ENCODE measurements around the gene CLEC4M. TPM values are rescaled to one million over a fixed set of nuclear protein-coding genes. Genes with fewer than 3 reads are reported as not detected.
A peak's percentile ranks its signal among the peaks of the same experiment; 100 is the strongest.

Gene CLEC4M
- total and polyA plus RNA-seq, 2 donors (not counting 1 experiment from before 2014, with no cell fraction given) = not detected

DNA sequence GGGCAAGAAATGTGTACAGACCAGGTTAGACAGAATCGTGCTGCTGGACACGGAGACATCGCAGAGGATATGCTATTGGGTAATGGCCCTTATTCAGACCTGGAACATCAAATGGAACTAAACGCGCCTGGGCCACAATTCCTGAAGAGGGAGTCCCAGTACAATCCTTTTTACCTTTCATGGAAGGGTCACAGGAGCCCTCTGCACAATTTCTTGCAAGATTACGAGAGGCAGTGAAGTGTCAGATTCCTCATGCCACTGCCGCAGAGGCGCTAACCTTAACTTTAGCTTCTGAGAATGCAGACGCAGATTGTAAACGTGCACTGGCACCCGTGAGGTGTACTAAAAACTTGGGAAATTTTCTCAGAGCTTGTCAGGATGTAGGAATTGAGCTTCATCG is 18.1 kb downstream of the CLEC4M start:
- no peak overlapping the region for H3K4me2 ChIP-seq (ENCODE audit: extremely low read depth, insufficient read depth, low read length)
- DNase-seq (ENCODE audit: low read depth in 2 of 2) = no peak
- TF ChIP-seq, protein P1, sequence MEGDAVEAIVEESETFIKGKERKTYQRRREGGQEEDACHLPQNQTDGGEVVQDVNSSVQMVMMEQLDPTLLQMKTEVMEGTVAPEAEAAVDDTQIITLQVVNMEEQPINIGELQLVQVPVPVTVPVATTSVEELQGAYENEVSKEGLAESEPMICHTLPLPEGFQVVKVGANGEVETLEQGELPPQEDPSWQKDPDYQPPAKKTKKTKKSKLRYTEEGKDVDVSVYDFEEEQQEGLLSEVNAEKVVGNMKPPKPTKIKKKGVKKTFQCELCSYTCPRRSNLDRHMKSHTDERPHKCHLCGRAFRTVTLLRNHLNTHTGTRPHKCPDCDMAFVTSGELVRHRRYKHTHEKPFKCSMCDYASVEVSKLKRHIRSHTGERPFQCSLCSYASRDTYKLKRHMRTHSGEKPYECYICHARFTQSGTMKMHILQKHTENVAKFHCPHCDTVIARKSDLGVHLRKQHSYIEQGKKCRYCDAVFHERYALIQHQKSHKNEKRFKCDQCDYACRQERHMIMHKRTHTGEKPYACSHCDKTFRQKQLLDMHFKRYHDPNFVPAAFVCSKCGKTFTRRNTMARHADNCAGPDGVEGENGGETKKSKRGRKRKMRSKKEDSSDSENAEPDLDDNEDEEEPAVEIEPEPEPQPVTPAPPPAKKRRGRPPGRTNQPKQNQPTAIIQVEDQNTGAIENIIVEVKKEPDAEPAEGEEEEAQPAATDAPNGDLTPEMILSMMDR (conservative IDR thresholded peaks at IDR 0.05 in 1 of 2, IDR thresholded peaks at IDR 0.05 in 1 of 2; ENCODE audit: low read depth in 1 of 2, low read length in 2 of 2) = no peak
- no peak for TF ChIP-seq EZH2 (IDR thresholded peaks at IDR 0.05; ENCODE audit: low read length, missing control alignments)

DNA sequence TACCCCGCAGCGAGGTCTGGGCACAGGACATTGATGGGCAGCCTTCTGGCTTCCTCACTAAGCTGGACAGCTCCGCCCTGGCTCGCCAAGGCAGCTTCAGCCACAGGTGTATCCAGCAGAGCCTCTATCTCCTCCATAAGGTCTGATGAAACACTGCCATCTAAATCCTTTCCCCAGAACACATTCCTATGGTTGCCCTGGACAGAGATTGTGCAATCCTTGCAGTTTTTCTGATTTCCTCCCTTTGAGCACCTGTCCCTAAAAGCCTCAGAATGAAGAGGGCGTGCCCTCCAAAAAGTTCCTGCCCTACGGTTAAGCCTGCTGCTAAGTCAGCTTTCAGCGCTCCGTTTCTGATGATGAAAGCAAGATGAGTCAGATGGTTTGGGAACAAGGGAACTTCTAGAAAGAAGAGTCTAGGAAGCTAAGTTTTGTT is 21.0 kb downstream of the CLEC4M start:
- no peak overlapping the region for H3K9ac ChIP-seq (ENCODE audit: insufficient read depth, low read length)
- no peak overlapping the region for H3K4me3 ChIP-seq (replicated peaks in 1 of 4; ENCODE audit: control extremely low read depth in 1 of 4, insufficient read depth in 1 of 4, low read depth in 3 of 4, low read length in 4 of 4)
- TF ChIP-seq, protein P1 (conservative IDR thresholded peaks at IDR 0.05 in 1 of 2, IDR thresholded peaks at IDR 0.05 in 1 of 2; ENCODE audit: low read depth in 1 of 2, low read length in 2 of 2) = no peak
- TF ChIP-seq EZH2 (IDR thresholded peaks at IDR 0.05; ENCODE audit: low read length, missing control alignments) = no peak
- H4K20me1 ChIP-seq (ENCODE audit: control insufficient read depth, extremely low read depth, insufficient read depth, low read length) = no peaks in the 10 kb centered on the region
- H3K27me3 ChIP-seq (ENCODE audit: control insufficient read depth, insufficient read depth, low read length) = peaks cover 5% of the 10 kb centered on the region
- H3K4me2 ChIP-seq (ENCODE audit: extremely low read depth, insufficient read depth, low read length) = no peak overlapping the region
- no peaks in the 10 kb centered on the region for H3K9me3 ChIP-seq (ENCODE audit: control insufficient read depth, insufficient read depth, low read depth, low read length)
- H2AFZ ChIP-seq (ENCODE audit: low read length) = no peak overlapping the region
- H3K4me1 ChIP-seq (ENCODE audit: control insufficient read depth, extremely low read depth, insufficient read depth, low read length) = no peaks in the 10 kb centered on the region
- no peaks in the 10 kb centered on the region for H3K36me3 ChIP-seq (ENCODE audit: control insufficient read depth, insufficient read depth, low read length)
- H3K79me2 ChIP-seq (ENCODE audit: control insufficient read depth, insufficient read depth, low read length) = no peaks in the 10 kb centered on the region
- no peak overlapping the region for H3K27ac ChIP-seq (ENCODE audit: insufficient read depth, low read length)
- peak; percentile 18 to 53 for DNase-seq (ENCODE audit: low read depth in 2 of 2)

More for the DNA sequence above, 18.1 kb downstream of the CLEC4M start:
- Histone ChIP-seq H3K9me3 (ENCODE audit: control insufficient read depth, insufficient read depth, low read depth, low read length) (no peaks in the 10 kb centered on the region), H2AFZ (ENCODE audit: low read length) (no peak overlapping the region), H3K36me3 (ENCODE audit: control insufficient read depth, insufficient read depth, low read length) (no peaks in the 10 kb centered on the region), H3K4me3 (replicated peaks in 1 of 4; ENCODE audit: control extremely low read depth in 1 of 4, insufficient read depth in 1 of 4, low read depth in 3 of 4, low read length in 4 of 4) (no peak overlapping the region), H4K20me1 (ENCODE audit: control insufficient read depth, extremely low read depth, insufficient read depth, low read length) (no peaks in the 10 kb centered on the region), H3K27ac (ENCODE audit: insufficient read depth, low read length) (no peak overlapping the region), H3K9ac (ENCODE audit: insufficient read depth, low read length) (no peak overlapping the region), H3K4me1 (ENCODE audit: control insufficient read depth, extremely low read depth, insufficient read depth, low read length) (no peaks in the 10 kb centered on the region), H3K79me2 (ENCODE audit: control insufficient read depth, insufficient read depth, low read length) (no peaks in the 10 kb centered on the region), H3K27me3 (ENCODE audit: control insufficient read depth, insufficient read depth, low read length) (peaks cover 2% of the 10 kb centered on the region)

GRCh38 chr19:7784856-7785255 is 21.8 kb downstream of the CLEC4M start:
- no peak overlapping the region for H3K4me3 ChIP-seq (replicated peaks in 1 of 4; ENCODE audit: control extremely low read depth in 1 of 4, insufficient read depth in 1 of 4, low read depth in 3 of 4, low read length in 4 of 4)
- H3K9ac ChIP-seq (ENCODE audit: insufficient read depth, low read length) = no peak overlapping the region
- H3K79me2 ChIP-seq (ENCODE audit: control insufficient read depth, insufficient read depth, low read length) = no peaks in the 10 kb centered on the region
- no peak overlapping the region for H3K27ac ChIP-seq (ENCODE audit: insufficient read depth, low read length)
- no peaks in the 10 kb centered on the region for H3K4me1 ChIP-seq (ENCODE audit: control insufficient read depth, extremely low read depth, insufficient read depth, low read length)
- no peak overlapping the region for H2AFZ ChIP-seq (ENCODE audit: low read length)
- DNase-seq (ENCODE audit: low read depth in 2 of 2) = no peak
- H3K4me2 ChIP-seq (ENCODE audit: extremely low read depth, insufficient read depth, low read length) = no peak overlapping the region
- no peak for TF ChIP-seq EZH2 (IDR thresholded peaks at IDR 0.05; ENCODE audit: low read length, missing control alignments)
- TF ChIP-seq, protein P1 (conservative IDR thresholded peaks at IDR 0.05 in 1 of 2, IDR thresholded peaks at IDR 0.05 in 1 of 2; ENCODE audit: low read depth in 1 of 2, low read length in 2 of 2) = no peak
- no peaks in the 10 kb centered on the region for H4K20me1 ChIP-seq (ENCODE audit: control insufficient read depth, extremely low read depth, insufficient read depth, low read length)
- peaks cover 5% of the 10 kb centered on the region for H3K27me3 ChIP-seq (ENCODE audit: control insufficient read depth, insufficient read depth, low read length)
- no peaks in the 10 kb centered on the region for H3K9me3 ChIP-seq (ENCODE audit: control insufficient read depth, insufficient read depth, low read depth, low read length)
- H3K36me3 ChIP-seq (ENCODE audit: control insufficient read depth, insufficient read depth, low read length) = no peaks in the 10 kb centered on the region
